GM23338 (cell line): ENCODE results near the gene PRMT7. TPM values are rescaled to one million over a fixed set of nuclear protein-coding genes. Genes with fewer than 3 reads are reported as not detected.

Experiments used
- ATAC-seq: fragments of 200-7000 bp; cut with Tn5 transposase; 3 replicates; pipeline ENCODE4 v1.9.1; 2020
- DNase-seq: peaks from one replicate; pipeline ENCODE4 v3.0.0-alpha.2; 2015; ENCODE audit warnings: low spot score
- H2AFZ ChIP-seq: fragments of 200-600 bp; sonication (generic); 2 replicates; pipeline ENCODE4 v1.8.0; 2016; ENCODE audit warnings: antibody characterized with exemption, mild to moderate bottlenecking, moderate library complexity
- H3F3A ChIP-seq: fragments of 200-600 bp; sonication (generic); replicated peaks from 2 replicates; pipeline ENCODE4 v1.8.0; 2017; ENCODE audit warnings: antibody characterized with exemption, mixed run types, low read depth
- H3K27ac ChIP-seq: fragments of 200-600 bp; sonication (generic); 2 replicates; pipeline ENCODE4 v1.6.1; 2016; ENCODE audit warnings: low read depth
- H3K27me3 ChIP-seq: fragments of 200-600 bp; sonication (generic); 2 replicates; pipeline ENCODE4 v1.8.0; 2016; ENCODE audit warnings: mild to moderate bottlenecking, mixed run types, moderate library complexity; ENCODE audit not compliant: insufficient read depth
- H3K36me3 ChIP-seq: fragments of 200-600 bp; sonication (generic); 2 replicates; pipeline ENCODE4 v1.8.0; 2016; ENCODE audit warnings: mild to moderate bottlenecking; ENCODE audit not compliant: insufficient read depth
- H3K4me1 ChIP-seq: fragments of 200-600 bp; sonication (generic); 2 replicates; pipeline ENCODE4 v1.8.0; 2016; ENCODE audit warnings: mild to moderate bottlenecking, moderate library complexity; ENCODE audit not compliant: insufficient read depth
- H3K4me2 ChIP-seq: fragments of 200-600 bp; sonication (generic); 2 replicates; pipeline ENCODE4 v1.7.1; 2017; ENCODE audit warnings: mixed run types
- H3K4me3 ChIP-seq: fragments of 200-600 bp; sonication (generic); 2 replicates; pipeline ENCODE4 v1.6.1; 2016; ENCODE audit warnings: mixed run types
- H3K79me2 ChIP-seq: fragments of 200-600 bp; sonication (generic); replicated peaks from 2 replicates; pipeline ENCODE4 v1.8.0; 2017; ENCODE audit warnings: mild to moderate bottlenecking; ENCODE audit not compliant: insufficient read depth
- H3K9me2 ChIP-seq: fragments of 200-600 bp; sonication (generic); 2 replicates; pipeline ENCODE4 v1.8.0; 2017; ENCODE audit not compliant: insufficient read depth
- H4K20me1 ChIP-seq: fragments of 200-600 bp; sonication (generic); replicated peaks from 2 replicates; pipeline ENCODE4 v1.8.0; 2017; ENCODE audit warnings: mild to moderate bottlenecking; ENCODE audit not compliant: insufficient read depth
- H3K27ac Mint-ChIP-seq: 2 replicates; pipeline ENCODE4 v1.8.0; 2020; ENCODE audit warnings: inconsistent platforms, mild to moderate bottlenecking, moderate library complexity, mixed read lengths
- H3K27me3 Mint-ChIP-seq: 3 replicates; pipeline ENCODE4 v1.8.0; 2022; ENCODE audit warnings: low read depth, mild to moderate bottlenecking, moderate library complexity, mixed read lengths, inconsistent platforms; ENCODE audit not compliant: insufficient read depth, poor library complexity
- H3K36me3 Mint-ChIP-seq: 3 replicates; pipeline ENCODE4 v1.8.0; 2021; ENCODE audit warnings: low read depth, mild to moderate bottlenecking, inconsistent platforms, moderate library complexity, mixed read lengths
- H3K4me1 Mint-ChIP-seq: 3 replicates; pipeline ENCODE4 v1.8.0; 2020; ENCODE audit warnings: mild to moderate bottlenecking, inconsistent platforms, mixed read lengths
- H3K4me3 Mint-ChIP-seq: 3 replicates; pipeline ENCODE4 v1.8.0; 2021; ENCODE audit warnings: moderate library complexity, mild to moderate bottlenecking, inconsistent platforms, mixed read lengths
- H3K9me3 Mint-ChIP-seq: 3 replicates; pipeline ENCODE4 v1.8.0; 2020; ENCODE audit warnings: moderate library complexity, mild to moderate bottlenecking, inconsistent platforms, mixed read lengths
- CREB1 ChIP-seq: fragments of 250-450 bp; sonication (Bioruptor Pico); IDR thresholded peaks from 2 replicates; pipeline ENCODE4 v1.5.0; 2020; ENCODE audit warnings: low read depth, mild to moderate bottlenecking, moderate library complexity
- ETS1 ChIP-seq: IDR thresholded peaks from 2 replicates; pipeline ENCODE4 v1.6.1; 2016; ENCODE audit warnings: antibody characterized with exemption
- EZH2 ChIP-seq: fragments of 200-600 bp; sonication (generic); IDR thresholded peaks from one replicate; pipeline ENCODE4 v1.8.0; 2017; ENCODE audit warnings: antibody characterized with exemption, mild to moderate bottlenecking, low read depth; ENCODE audit not compliant: unreplicated experiment
- EZH2phosphoT487 ChIP-seq: fragments of 200-600 bp; sonication (generic); IDR thresholded peaks from one replicate; pipeline ENCODE4 v1.8.1; 2018; ENCODE audit warnings: antibody characterized with exemption; ENCODE audit not compliant: unreplicated experiment
- JUNB ChIP-seq: IDR thresholded peaks from one replicate; pipeline ENCODE4 v1.6.1; 2016; ENCODE audit warnings: antibody characterized with exemption; ENCODE audit not compliant: unreplicated experiment
- NANOG ChIP-seq: IDR thresholded peaks from 2 replicates; pipeline ENCODE4 v1.6.1; 2016; ENCODE audit warnings: antibody characterized with exemption, borderline replicate concordance
- POLR2AphosphoS5 ChIP-seq: IDR thresholded peaks from 2 replicates; pipeline ENCODE4 v1.6.1; 2016; ENCODE audit warnings: antibody characterized with exemption, low read depth
- REST ChIP-seq: IDR thresholded peaks from one replicate; pipeline ENCODE4 v1.6.1; 2018; ENCODE audit warnings: antibody characterized with exemption; ENCODE audit not compliant: unreplicated experiment
- STAT1 ChIP-seq: IDR thresholded peaks from one replicate; pipeline ENCODE4 v1.6.1; 2016; ENCODE audit warnings: antibody characterized with exemption; ENCODE audit not compliant: unreplicated experiment
- ZNF114 ChIP-seq: fragments of 250-450 bp; sonication (Bioruptor Pico); IDR thresholded peaks from 2 replicates; pipeline ENCODE4 v1.5.0; 2020; ENCODE audit warnings: mild to moderate bottlenecking, moderate library complexity
- ZNF331 ChIP-seq: fragments of 250-450 bp; sonication (Bioruptor Pico); IDR thresholded peaks from 2 replicates; pipeline ENCODE4 v1.5.0; 2020; ENCODE audit warnings: low read depth, mild to moderate bottlenecking, moderate library complexity
- ZNF462 ChIP-seq: fragments of 250-450 bp; sonication (Bioruptor Pico); IDR thresholded peaks from 2 replicates; pipeline ENCODE4 v1.5.0; 2020; ENCODE audit warnings: mild to moderate bottlenecking, moderate library complexity
- polyA plus RNA-seq: library from polyadenylated mRNA; unstranded; fragments of >200 nt; fragmentation: Nextera tagmentation; extraction: Ambion mirVana; gene quantifications from 2 replicates; pipeline ENCODE4 v1.2.1, GENCODE V29; 2016
- total RNA-seq: library from RNA; depleted of rRNA; stranded (reverse); fragments of >200 nt; shearing (Covaris generic); gene quantifications from 2 replicates; pipeline ENCODE4 v1.2.3, GENCODE V29; 2014
- TF ChIP-seq, protein P1 (sequence below), 2 experiments: fragments of 200-600 bp in 1 of 2; sonication (generic) in 1 of 2; conservative IDR thresholded peaks; 2 replicates each; pipeline versions ENCODE4 v1.5.1 to v1.6.1; 2016 to 2017; ENCODE audit warnings: antibody characterized with exemption in 2 of 2, low read depth in 2 of 2, mild to moderate bottlenecking in 2 of 2, moderate library complexity in 1 of 2

Gene PRMT7
- total and polyA plus RNA-seq, 2 experiments from 2014 or later, result 20.2 to 65.3 TPM

DNA sequence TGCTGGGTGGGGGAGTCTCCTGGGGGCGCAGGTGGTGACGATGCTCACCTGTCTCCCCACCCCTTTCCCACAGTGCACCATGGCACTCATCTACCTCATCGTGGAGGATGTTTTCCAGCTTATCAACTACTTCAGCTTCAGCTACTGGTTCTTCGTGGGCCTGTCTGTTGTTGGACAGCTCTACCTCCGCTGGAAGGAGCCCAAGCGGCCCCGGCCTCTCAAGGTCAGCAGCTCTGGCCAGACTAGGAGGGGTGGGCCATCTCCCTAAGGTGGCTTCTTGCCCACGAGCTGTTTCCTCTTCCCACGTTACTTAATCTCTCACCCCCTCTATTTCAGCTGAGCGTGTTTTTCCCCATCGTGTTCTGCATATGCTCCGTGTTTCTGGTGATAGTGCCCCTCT is 14.5 kb upstream of the PRMT7 start:
- peaks cover 57% of the 10 kb centered on the region for H3K36me3 Mint-ChIP-seq
- no peaks in the 10 kb centered on the region for H3K9me3 Mint-ChIP-seq
- Histone ChIP-seq H3K4me1 (no peaks in the 10 kb centered on the region), H3K27ac (no peak overlapping the region), H4K20me1 (peaks cover 36% of the 10 kb centered on the region), H3K9me2 (no peaks in the 10 kb centered on the region), H3K4me2 (no peak overlapping the region), H3K79me2 (no peaks in the 10 kb centered on the region), H3F3A (peaks cover 5% of the 10 kb centered on the region; the same call in 1 of the 2 replicates), H3K36me3 (peaks cover 20% of the 10 kb centered on the region), H2AFZ (no peak overlapping the region), H3K4me3 (no peak overlapping the region), H3K27me3 (no peaks in the 10 kb centered on the region)
- no peak overlapping the region for H3K4me3 Mint-ChIP-seq
- H3K27me3 Mint-ChIP-seq, result peaks cover 2% of the 10 kb centered on the region
- TF ChIP-seq ZNF462 (CRISPR knock-in tag) (no peak), JUNB (no peak), STAT1 (no peak), REST (no peak), ZNF331 (CRISPR knock-in tag) (no peak), POLR2AphosphoS5 (no peak), NANOG (no peak), ETS1 (no peak), EZH2phosphoT487 (no peak), EZH2 (no peak), ZNF114 (no peak), CREB1 (CRISPR knock-in tag) (no peak)
- TF ChIP-seq, protein P1, sequence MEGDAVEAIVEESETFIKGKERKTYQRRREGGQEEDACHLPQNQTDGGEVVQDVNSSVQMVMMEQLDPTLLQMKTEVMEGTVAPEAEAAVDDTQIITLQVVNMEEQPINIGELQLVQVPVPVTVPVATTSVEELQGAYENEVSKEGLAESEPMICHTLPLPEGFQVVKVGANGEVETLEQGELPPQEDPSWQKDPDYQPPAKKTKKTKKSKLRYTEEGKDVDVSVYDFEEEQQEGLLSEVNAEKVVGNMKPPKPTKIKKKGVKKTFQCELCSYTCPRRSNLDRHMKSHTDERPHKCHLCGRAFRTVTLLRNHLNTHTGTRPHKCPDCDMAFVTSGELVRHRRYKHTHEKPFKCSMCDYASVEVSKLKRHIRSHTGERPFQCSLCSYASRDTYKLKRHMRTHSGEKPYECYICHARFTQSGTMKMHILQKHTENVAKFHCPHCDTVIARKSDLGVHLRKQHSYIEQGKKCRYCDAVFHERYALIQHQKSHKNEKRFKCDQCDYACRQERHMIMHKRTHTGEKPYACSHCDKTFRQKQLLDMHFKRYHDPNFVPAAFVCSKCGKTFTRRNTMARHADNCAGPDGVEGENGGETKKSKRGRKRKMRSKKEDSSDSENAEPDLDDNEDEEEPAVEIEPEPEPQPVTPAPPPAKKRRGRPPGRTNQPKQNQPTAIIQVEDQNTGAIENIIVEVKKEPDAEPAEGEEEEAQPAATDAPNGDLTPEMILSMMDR (conservative IDR thresholded peaks at IDR 0.05; ENCODE audit: low read depth in 2 of 2), result no peak
- H3K4me1 Mint-ChIP-seq, result peaks cover 2% of the 10 kb centered on the region; the same call in 1 of the 3 replicates
- DNase-seq (no peak), ATAC-seq (no peak)
- no peak overlapping the region; the same call in 1 of the 2 replicates for H3K27ac Mint-ChIP-seq
